Heart left ventricle (tissue), 16 donors: Measurements from ENCODE around the gene AGTRAP. TPM values are rescaled to one million over a fixed set of nuclear protein-coding genes. Genes with fewer than 3 reads are reported as not detected.

Experiments
- ATAC-seq, 4 donors: fragments of 200-7000 bp; cut with Tn5 transposase; one replicate each; pipeline ENCODE4 v1.9.1; 2020 to 2022; ENCODE audit warnings: moderate library complexity in 4 of 4, mild to moderate bottlenecking in 3 of 4, moderate number of reproducible peaks in 1 of 4
- DNase-seq, 5 donors: peaks; one replicate each; pipeline ENCODE4 v3.0.0-alpha.2; 2020
- H3K27ac ChIP-seq, 12 donors: fragments of 200-600 bp; sonication (generic) in 4 of 12; one replicate each; pipeline versions ENCODE4 v1.5.0 to v1.8.0; 2016 to 2022; ENCODE audit warnings: mild to moderate bottlenecking in 2 of 12
- H3K27me3 ChIP-seq, 9 donors: fragments of 200-600 bp; sonication (generic) in 2 of 9; one replicate each; pipeline versions ENCODE4 v1.5.1 to v1.8.0; 2016 to 2022; ENCODE audit warnings: mild to moderate bottlenecking in 3 of 9
- H3K36me3 ChIP-seq, 9 donors: fragments of 200-600 bp; sonication (generic) in 2 of 9; one replicate each; pipeline versions ENCODE4 v1.5.0 to v1.8.0; 2018 to 2022; ENCODE audit warnings: mild to moderate bottlenecking in 2 of 9
- H3K4me1 ChIP-seq, 12 donors: fragments of 200-600 bp; sonication (generic) in 4 of 12; one replicate each; pipeline versions ENCODE4 v1.5.0 to v1.8.0; 2016 to 2022; ENCODE audit warnings: mild to moderate bottlenecking in 3 of 12
- H3K4me3 ChIP-seq, 12 donors: fragments of 200-600 bp; sonication (generic) in 4 of 12; one replicate each; pipeline versions ENCODE4 v1.5.0 to v1.8.0; 2017 to 2022; ENCODE audit warnings: mild to moderate bottlenecking in 9 of 12, moderate library complexity in 4 of 12
- H3K9me3 ChIP-seq, 12 donors: fragments of 200-600 bp; sonication (generic) in 4 of 12; one replicate each; pipeline versions ENCODE4 v1.5.0 to v1.8.0; 2016 to 2022; ENCODE audit warnings: mild to moderate bottlenecking in 1 of 12
- CTCF ChIP-seq, 12 donors: fragments of 200-600 bp; sonication (generic) in 4 of 12; IDR thresholded peaks; one replicate each; pipeline versions ENCODE4 v1.5.0 to v1.8.0; 2018 to 2022; ENCODE audit warnings: antibody characterized with exemption in 12 of 12, mild to moderate bottlenecking in 5 of 12
- POLR2A ChIP-seq, 2 donors: fragments of 450-650 bp; IDR thresholded peaks; one replicate each; pipeline ENCODE4 v1.6.1; 2017; ENCODE audit warnings: antibody characterized with exemption in 2 of 2, mild to moderate bottlenecking in 2 of 2, moderate library complexity in 2 of 2
- WGBS, 4 donors: extraction: QIAGEN DNeasy Blood & Tissue Kit in 2 of 4; methylation state at CpG; one replicate each; pipeline versions ENCODE4 v1.1.5 to v1.1.7; 2013 to 2018; 5-methylcytosine and 5-hydroxymethylcytosine counted together
- intact Hi-C, 10 donors: fragments of 100-400 bp; cut with DNase I; formaldehyde crosslinking; loops; one replicate each; pipeline versions ENCODE4 v1.11.1 to v1.14.2; 2022
- polyA plus RNA-seq, 2 donors: library from polyadenylated mRNA; stranded (reverse); fragments of 200-250 nt; gene quantifications; one replicate each; pipeline ENCODE4 v1.2.3, GENCODE V29; 2013
- total RNA-seq, 9 donors: library from RNA; depleted of rRNA in 2 of 9; stranded (reverse); fragments of >200 nt in 2 of 9; fragmentation: NEBNext Ultra II Directional in 3 of 9; extraction: Animal tissue kit (Norgen Biotek cat#: 25700) in 3 of 9; gene quantifications; one replicate each; pipeline versions ENCODE4 v1.1.0 to v1.2.4, GENCODE V29; 2016 to 2023
- donor health status: ischemic (EF 13 %, LVEDD 7.1; RV severe dilation, severe dysfunction).
- donor health status: healthy with polysubstance abuse.
- donor health status: DM: no; HTN: yes; CAD: no.
- donor health status: DM: no; HTN: no; CAD: no.
- donor health status: ischemic (EF 25% LVEDD 6.9; RV normal size, moderate dysfunction).
- donor health status: ischemic (EF 25% LVEDD 5.7; RV mildly dilated, moderate dysfunction).
- donor health status: healthy.
- donor health status: DM: yes; HTN: yes; CAD: no.
- donor health status: ischemic (EF 35%, LVEDD 5.7; RV mildly dilated, moderate dysfunction).
- donor health status: nonischemic (EF 11% LVEDD 7.7; RV severe dilation, severe dysfunction).
- donor health status: DM: yes; HTN: yes; CAD: no.
- donor health status: PGD.
- donor health status: ischemic (EF 29% LVEDD 5.4; RV normal size, mild dysfunction).
- donor health status: nonischemic (EF 23%, LVEDD 6.1; RV moderate dilation, normal function).

Gene AGTRAP
- total and polyA plus RNA-seq, 11 donors = 11.8 to 134 (median 24.5) TPM

GRCh38 chr1:11784256-11784992, 48.5 kb downstream of the AGTRAP start:
- H3K4me3 ChIP-seq = peak overlapping the region in 9 of 12 donors; percentile 35 to 53 (median 43)
- H3K9me3 ChIP-seq = no peaks in the 10 kb centered on the region
- WGBS, 4 donors = 68 to 69% (median 69%) methylated on average over 9 to 21 of the region's 21 CpGs
- intact Hi-C loops = loop anchor here in 3 of 10 donors (2.0 to 10.0 kb wide), 3 partner anchors 18 to 50 kb away; partner anchors contain the start of gene AGTRAP (in 2 of the 3)
- ATAC-seq = peak in 2 of 4 donors; percentile 0 to 8
- peaks cover 0 to 4% (median 0%) of the 10 kb centered on the region in 9 donors for H3K36me3 ChIP-seq
- peak overlapping the region in 11 of 12 donors; percentile 46 to 99 (median 71) for H3K27ac ChIP-seq
- peak in 2 of 5 donors; percentile 24 to 26 for DNase-seq
- TF ChIP-seq POLR2A (IDR thresholded peaks at IDR 0.05) (no peak), CTCF (IDR thresholded peaks at IDR 0.05) (no peak)
- H3K27me3 ChIP-seq = no peaks in the 10 kb centered on the region
- H3K4me1 ChIP-seq = peaks cover 19 to 52% (median 50%) of the 10 kb centered on the region in 12 donors

DNA sequence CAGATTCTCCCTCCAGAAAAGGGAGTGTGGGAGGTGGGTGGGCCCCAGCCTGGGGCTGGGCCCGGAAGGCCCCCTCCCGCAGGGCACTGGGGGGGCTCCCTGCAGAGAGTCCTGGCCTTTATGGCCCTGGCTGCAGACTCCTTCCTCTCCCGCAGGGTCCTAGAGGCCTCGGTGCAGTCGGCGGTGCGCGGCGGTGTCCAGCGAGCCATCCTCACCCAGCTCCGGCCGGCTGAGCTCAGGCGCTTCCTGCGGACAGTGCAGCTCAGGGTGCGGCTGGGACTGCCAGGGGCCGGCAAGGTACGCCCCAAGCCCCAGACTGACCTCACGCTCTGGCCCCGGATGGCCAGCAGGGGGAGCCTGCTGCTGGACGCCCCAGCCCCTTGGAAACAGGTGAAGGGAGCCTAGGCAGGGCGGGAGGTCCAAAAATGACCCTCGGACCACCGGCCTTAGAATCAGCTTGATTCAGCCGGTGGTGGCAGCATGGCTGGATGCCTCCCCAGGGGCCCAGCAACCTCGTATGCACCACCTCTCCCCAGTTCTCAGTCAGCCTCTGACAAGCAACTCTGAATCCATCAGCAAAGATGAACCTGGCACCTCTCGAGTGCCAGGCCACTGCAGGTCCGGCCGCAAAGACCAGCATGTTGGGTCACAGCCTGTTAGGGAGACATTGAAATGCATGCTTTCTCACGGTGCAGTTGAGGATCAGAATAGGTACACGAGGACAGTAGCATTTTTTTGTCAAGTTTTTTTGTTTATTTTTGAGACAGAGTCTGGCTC, 49.2 kb downstream of the AGTRAP start:
- H3K27me3 ChIP-seq = no peaks in the 10 kb centered on the region
- peaks cover 26 to 59% (median 57%) of the 10 kb centered on the region in 12 donors for H3K4me1 ChIP-seq
- H3K27ac ChIP-seq = peak overlapping the region in 11 of 12 donors; percentile 46 to 99 (median 71)
- H3K4me3 ChIP-seq = peak overlapping the region in 10 of 12 donors; percentile 13 to 53 (median 42)
- H3K36me3 ChIP-seq = peaks cover 0 to 11% (median 4%) of the 10 kb centered on the region in 9 donors
- DNase-seq (peak; percentile 81 to 90 (median 83)), ATAC-seq (peak; percentile 26 to 60 (median 57))
- intact Hi-C loops = loop anchor here in 3 of 10 donors (2.0 to 10.0 kb wide), 3 partner anchors 18 to 50 kb away; partner anchors contain the start of gene AGTRAP (in 2 of the 3)
- WGBS, 4 donors = 3 to 15% (median 5%) methylated on average over 14 to 30 of the region's 30 CpGs
- H3K9me3 ChIP-seq = no peaks in the 10 kb centered on the region
- peak in 1 of 2 donors; percentile 37 for TF ChIP-seq POLR2A (IDR thresholded peaks at IDR 0.05)
- peak; percentile 83 to 98 (median 89) for TF ChIP-seq CTCF (IDR thresholded peaks at IDR 0.05)

DNA sequence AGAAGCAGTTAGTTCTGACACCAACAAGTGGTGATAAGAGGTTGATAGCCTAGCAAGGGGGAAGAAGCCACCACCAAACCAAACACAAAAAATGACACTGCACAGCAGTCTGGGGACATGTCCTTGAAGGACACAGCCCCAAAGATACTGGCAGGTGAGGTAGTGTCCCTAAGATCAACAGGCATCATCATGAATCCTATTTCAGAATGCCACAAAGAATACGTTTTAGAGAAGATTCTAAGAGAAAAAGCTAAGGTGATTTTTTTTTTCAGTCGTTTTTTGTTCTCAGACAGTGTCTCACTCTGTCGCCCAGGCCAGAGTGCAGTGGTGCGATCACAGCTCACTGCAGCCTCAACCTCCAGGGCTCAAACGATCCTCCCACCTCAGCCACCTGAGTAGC, 50.2 kb downstream of the AGTRAP start:
- peaks cover 31 to 68% (median 66%) of the 10 kb centered on the region in 12 donors for H3K4me1 ChIP-seq
- DNase-seq (no peak), ATAC-seq (no peak)
- WGBS, 4 donors = 63 to 69% (median 65%) methylated on average over 5 of the region's 5 CpGs
- TF ChIP-seq CTCF (IDR thresholded peaks at IDR 0.05) (no peak), POLR2A (IDR thresholded peaks at IDR 0.05) (no peak)
- H3K36me3 ChIP-seq = peaks cover 0 to 15% (median 6%) of the 10 kb centered on the region in 9 donors
- peak overlapping the region in 10 of 12 donors; percentile 93 to 99 (median 98) for H3K27ac ChIP-seq
- no peaks in the 10 kb centered on the region for H3K9me3 ChIP-seq
- intact Hi-C loops = loop anchor here in 3 of 10 donors (2.0 to 10.0 kb wide), 2 partner anchors 17 to 51 kb away; partner anchors contain the start of gene AGTRAP (in 1 of the 3)
- no peak overlapping the region for H3K4me3 ChIP-seq
- no peaks in the 10 kb centered on the region for H3K27me3 ChIP-seq
